IgD-negative memory B cell (primary cell): ENCODE results near the gene VWA5B1. TPM values are rescaled to one million over a fixed set of nuclear protein-coding genes. Genes with fewer than 3 reads are reported as not detected.

Source experiments
- H3K27ac Mint-ChIP-seq, 3 donors: one replicate each; pipeline ENCODE4 v1.8.0; 2020 to 2022; ENCODE audit warnings: mild to moderate bottlenecking in 3 of 3, mixed read lengths in 3 of 3, moderate library complexity in 1 of 3
- H3K27me3 Mint-ChIP-seq: one replicate; pipeline ENCODE4 v1.8.0; 2021; ENCODE audit warnings: mixed read lengths
- H3K36me3 Mint-ChIP-seq: one replicate; pipeline ENCODE4 v1.8.0; 2020; ENCODE audit warnings: mild to moderate bottlenecking, mixed read lengths
- H3K4me1 Mint-ChIP-seq, 3 donors: one replicate each; pipeline ENCODE4 v1.8.0; 2020 to 2022; ENCODE audit warnings: mixed read lengths in 3 of 3, mild to moderate bottlenecking in 1 of 3
- H3K4me3 Mint-ChIP-seq, 4 donors: one replicate each; pipeline ENCODE4 v1.8.0; 2020 to 2022; ENCODE audit warnings: mild to moderate bottlenecking in 4 of 4, mixed read lengths in 4 of 4, moderate library complexity in 3 of 4
- H3K9me3 Mint-ChIP-seq, 3 donors: one replicate each; pipeline ENCODE4 v1.8.0; 2020 to 2021; ENCODE audit warnings: mixed read lengths in 3 of 3, mild to moderate bottlenecking in 1 of 3
- polyA plus RNA-seq: library from polyadenylated mRNA; unstranded; fragments of 300-500 nt; fragmentation: Illumina TruSeq; gene quantifications from one replicate; pipeline ENCODE4 v1.2.3, GENCODE V29; 2021

Gene VWA5B1
- polyA plus RNA-seq, 1 donor from 2014 or later = not detected

DNA sequence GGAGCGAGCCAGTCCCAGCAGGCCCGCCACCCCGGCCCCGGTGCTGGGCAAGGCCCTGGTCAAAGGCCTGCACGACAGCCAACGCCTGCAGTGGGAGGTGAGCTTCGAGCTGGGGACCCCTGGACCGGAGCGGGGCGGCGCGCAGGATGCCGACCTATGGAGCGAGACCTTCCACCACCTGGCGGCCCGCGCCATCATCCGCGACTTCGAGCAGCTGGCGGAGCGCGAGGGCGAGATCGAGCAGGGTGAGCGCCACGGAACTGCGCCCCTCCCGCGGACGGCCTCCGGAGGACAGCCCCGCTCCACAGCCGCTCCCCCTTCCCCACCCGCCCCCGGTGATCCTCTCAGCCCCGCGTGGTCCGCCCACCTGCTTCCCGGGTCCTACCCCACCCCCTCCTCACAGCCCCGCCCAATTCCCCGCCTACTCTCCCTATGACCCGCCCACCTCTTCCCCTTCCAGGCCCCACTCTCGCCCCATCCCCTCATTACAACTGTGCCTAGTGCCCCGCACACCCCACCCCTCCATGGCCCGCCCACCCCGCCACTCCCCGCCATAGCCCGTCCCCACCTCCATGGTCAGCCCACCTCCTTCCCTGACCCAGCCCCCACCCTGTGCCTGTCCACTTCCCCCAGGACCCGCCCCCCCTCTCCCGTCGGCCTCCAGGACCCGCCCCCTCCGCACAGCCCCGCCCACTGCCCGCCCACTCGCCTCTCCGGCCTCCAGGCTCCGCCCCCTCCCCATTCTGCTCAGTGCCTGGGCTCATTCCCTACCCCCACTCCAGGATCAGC is 52.7 kb downstream of the VWA5B1 start:
- H3K27me3 Mint-ChIP-seq = peaks cover 12% of the 10 kb centered on the region
- peak overlapping the region in 1 of 3 donors; percentile 17 for H3K27ac Mint-ChIP-seq

DNA sequence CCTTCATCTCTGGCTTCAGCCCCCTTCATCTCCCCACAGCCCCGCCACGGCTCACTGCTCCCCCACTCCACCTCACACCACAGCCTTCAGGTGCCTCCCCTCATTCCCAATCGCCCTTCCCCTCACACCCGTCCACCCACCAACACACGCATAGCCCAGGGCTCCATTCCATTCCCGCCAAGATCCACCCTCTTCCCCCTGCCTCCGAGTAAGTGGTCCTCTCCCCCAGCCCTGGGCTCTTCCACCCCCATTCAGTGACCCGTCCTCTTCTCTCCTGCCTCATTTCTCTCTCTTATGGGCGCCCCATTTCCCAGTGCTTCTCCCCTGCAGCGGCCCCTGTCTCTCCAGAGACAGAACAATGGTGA is 53.2 kb downstream of the VWA5B1 start:
- H3K27ac Mint-ChIP-seq = peak overlapping the region in 1 of 3 donors; percentile 17
- H3K9me3 Mint-ChIP-seq = peaks cover 0 to 8% (median 3%) of the 10 kb centered on the region in 3 donors
- peaks cover 2% of the 10 kb centered on the region for H3K36me3 Mint-ChIP-seq
- peaks cover 0 to 3% (median 2%) of the 10 kb centered on the region in 3 donors for H3K4me1 Mint-ChIP-seq
- H3K4me3 Mint-ChIP-seq = peak overlapping the region in 3 of 4 donors; percentile 40 to 87 (median 78)
- peaks cover 15% of the 10 kb centered on the region for H3K27me3 Mint-ChIP-seq

More for the DNA sequence above, 52.7 kb downstream of the VWA5B1 start:
- Mint-ChIP-seq H3K4me3 (peak overlapping the region in 1 of 4 donors; percentile 78), H3K4me1 (peaks cover 0 to 3% (median 2%) of the 10 kb centered on the region in 3 donors), H3K9me3 (peaks cover 0 to 8% (median 3%) of the 10 kb centered on the region in 3 donors), H3K36me3 (peaks cover 2% of the 10 kb centered on the region)

GRCh38 chr1:20344738-20345137 is 54.1 kb downstream of the VWA5B1 start:
- Mint-ChIP-seq H3K9me3 (peaks cover 0 to 8% (median 3%) of the 10 kb centered on the region in 3 donors), H3K4me1 (peaks cover 0 to 3% (median 2%) of the 10 kb centered on the region in 3 donors), H3K27me3 (peaks cover 15% of the 10 kb centered on the region), H3K27ac (no peak overlapping the region), H3K4me3 (peak overlapping the region in 1 of 4 donors; percentile 15), H3K36me3 (peaks cover 2% of the 10 kb centered on the region)

- Mint-ChIP-seq H3K27ac (no peak overlapping the region), H3K36me3 (peaks cover 2% of the 10 kb centered on the region), H3K27me3 (peaks cover 15% of the 10 kb centered on the region), H3K9me3 (peaks cover 0 to 8% (median 3%) of the 10 kb centered on the region in 3 donors), H3K4me3 (no peak overlapping the region), H3K4me1 (peaks cover 0 to 3% (median 2%) of the 10 kb centered on the region in 3 donors)
Observed at GRCh38 chr1:20345419-20345818, 54.7 kb downstream of the VWA5B1 start.

- Mint-ChIP-seq H3K4me3 (no peak overlapping the region), H3K27ac (no peak overlapping the region), H3K9me3 (peaks cover 0 to 8% (median 3%) of the 10 kb centered on the region in 3 donors), H3K36me3 (peaks cover 2% of the 10 kb centered on the region), H3K27me3 (peaks cover 15% of the 10 kb centered on the region), H3K4me1 (peaks cover 0 to 3% (median 2%) of the 10 kb centered on the region in 3 donors)
Observed at GRCh38 chr1:20346433-20346832, 55.8 kb downstream of the VWA5B1 start.

DNA sequence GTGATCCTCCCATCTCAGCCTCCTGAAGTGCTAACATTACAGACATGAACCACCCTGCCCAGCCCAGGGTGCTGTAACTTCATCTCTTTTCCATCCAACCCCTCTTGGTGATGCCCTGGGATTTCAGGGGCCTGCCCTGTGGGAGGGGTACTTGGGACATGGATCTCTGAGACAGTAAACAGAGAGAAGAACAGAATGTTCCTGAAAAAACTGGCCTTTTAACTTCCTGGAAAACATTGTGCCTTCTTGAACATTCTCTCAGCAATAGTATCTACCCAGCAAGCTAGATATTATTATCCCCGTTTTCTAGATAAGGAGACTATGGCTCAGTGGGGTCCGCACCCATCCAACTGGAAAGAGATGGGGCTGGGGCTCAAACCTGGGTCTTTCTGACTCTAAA is 57.0 kb downstream of the VWA5B1 start:
- H3K4me1 Mint-ChIP-seq = peaks cover 0 to 3% (median 2%) of the 10 kb centered on the region in 3 donors
- peaks cover 2% of the 10 kb centered on the region for H3K36me3 Mint-ChIP-seq
- peaks cover 0 to 8% (median 3%) of the 10 kb centered on the region in 3 donors for H3K9me3 Mint-ChIP-seq
- H3K27ac Mint-ChIP-seq = no peak overlapping the region
- H3K27me3 Mint-ChIP-seq = peaks cover 16% of the 10 kb centered on the region
- H3K4me3 Mint-ChIP-seq = no peak overlapping the region

DNA sequence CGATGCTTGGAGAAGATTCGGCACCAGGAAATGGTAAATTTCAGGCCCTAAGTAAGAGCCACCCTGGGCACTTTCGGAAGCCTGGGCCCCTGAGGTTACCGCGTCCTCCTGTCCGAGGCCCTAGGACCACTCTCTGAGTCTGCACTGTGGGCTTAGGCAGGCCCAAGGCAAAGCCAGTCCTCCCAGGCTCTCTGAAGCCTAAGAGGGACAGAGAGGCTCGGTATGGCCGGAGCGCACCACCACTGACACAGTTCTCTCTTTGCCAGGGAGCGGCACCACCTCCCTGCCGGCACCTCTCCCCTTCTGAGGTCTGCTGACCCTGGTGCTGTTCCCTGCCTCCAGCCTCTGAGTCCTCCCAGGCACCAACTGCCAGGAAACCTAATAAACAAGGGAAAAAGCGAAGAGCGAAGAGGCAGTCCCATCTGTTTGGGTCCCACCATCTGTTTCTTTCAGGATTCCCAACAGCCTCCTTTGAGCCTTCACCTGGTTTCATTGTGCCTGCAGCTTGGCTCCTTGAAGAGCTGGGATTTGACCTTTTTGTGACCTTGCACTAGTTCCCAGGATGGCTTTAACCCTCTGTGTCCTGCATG is 57.7 kb downstream of the VWA5B1 start:
- peaks cover 2% of the 10 kb centered on the region for H3K36me3 Mint-ChIP-seq

GRCh38 chr1:20349561-20349960 is 58.9 kb downstream of the VWA5B1 start:
- H3K36me3 Mint-ChIP-seq = no peaks in the 10 kb centered on the region
- H3K4me1 Mint-ChIP-seq = no peaks in the 10 kb centered on the region
- H3K9me3 Mint-ChIP-seq = peaks cover 0 to 8% (median 3%) of the 10 kb centered on the region in 3 donors
- H3K27me3 Mint-ChIP-seq = peaks cover 17% of the 10 kb centered on the region
- H3K4me3 Mint-ChIP-seq = peak overlapping the region in 1 of 4 donors; percentile 12
- H3K27ac Mint-ChIP-seq = peak overlapping the region in 1 of 3 donors; percentile 85

More for the DNA sequence above, 57.7 kb downstream of the VWA5B1 start:
- no peak overlapping the region for H3K4me3 Mint-ChIP-seq
- H3K9me3 Mint-ChIP-seq = peaks cover 0 to 8% (median 3%) of the 10 kb centered on the region in 3 donors
- no peak overlapping the region for H3K27ac Mint-ChIP-seq
- peaks cover 20% of the 10 kb centered on the region for H3K27me3 Mint-ChIP-seq
- peaks cover 0 to 3% (median 2%) of the 10 kb centered on the region in 3 donors for H3K4me1 Mint-ChIP-seq

- Mint-ChIP-seq H3K9me3 (peaks cover 0 to 8% (median 1%) of the 10 kb centered on the region in 3 donors), H3K36me3 (no peaks in the 10 kb centered on the region), H3K27ac (no peak overlapping the region)
Observed at GRCh38 chr1:20349971-20350370, 59.3 kb downstream of the VWA5B1 start.

GRCh38 chr1:20350421-20350820 is 59.7 kb downstream of the VWA5B1 start:
- H3K9me3 Mint-ChIP-seq = peaks cover 0 to 8% (median 1%) of the 10 kb centered on the region in 3 donors
- H3K36me3 Mint-ChIP-seq = no peaks in the 10 kb centered on the region
- no peak overlapping the region for H3K27ac Mint-ChIP-seq
- H3K4me1 Mint-ChIP-seq = no peaks in the 10 kb centered on the region
- H3K4me3 Mint-ChIP-seq = no peak overlapping the region
- H3K27me3 Mint-ChIP-seq = peaks cover 15% of the 10 kb centered on the region

More at GRCh38 chr1:20349971-20350370, 59.3 kb downstream of the VWA5B1 start:
- Mint-ChIP-seq H3K27me3 (peaks cover 15% of the 10 kb centered on the region), H3K4me3 (no peak overlapping the region), H3K4me1 (no peaks in the 10 kb centered on the region)

DNA sequence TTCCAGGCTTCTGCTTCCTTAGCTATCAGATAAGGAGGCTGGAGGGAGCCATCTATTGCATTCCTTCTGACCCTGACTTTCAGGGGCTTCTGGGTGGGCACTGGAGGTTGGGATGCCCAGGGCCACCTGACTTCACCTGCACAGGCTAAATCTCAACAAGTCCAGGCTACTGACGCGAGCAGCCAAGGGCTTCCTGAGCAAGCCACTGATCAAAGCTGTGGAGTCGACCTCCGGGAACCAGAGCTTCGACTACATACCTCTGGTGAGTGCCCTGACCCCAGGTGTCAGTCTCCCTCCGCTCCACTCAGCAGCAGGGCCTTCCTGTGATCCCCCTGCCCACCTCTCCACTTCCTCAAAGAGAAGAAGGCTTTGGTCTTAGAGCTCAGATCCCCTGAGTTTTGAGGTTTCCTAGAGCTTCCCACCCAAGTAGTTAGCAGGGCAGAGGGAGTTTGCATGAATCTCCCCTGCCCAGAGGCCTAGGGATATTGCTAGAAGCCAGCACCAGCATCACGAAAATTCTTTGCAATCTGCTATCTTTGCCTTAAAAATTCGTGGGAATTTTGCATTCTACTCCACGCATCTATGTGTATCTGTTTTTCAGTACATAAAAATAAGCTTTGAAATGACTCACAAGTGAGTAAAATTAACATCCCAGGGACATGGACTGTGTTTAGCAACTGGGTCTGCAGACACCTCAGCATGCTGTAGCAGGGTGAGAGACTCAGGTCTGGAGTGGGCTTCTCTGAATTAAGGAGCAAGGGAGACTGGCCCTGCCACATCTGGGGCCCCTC is 61.4 kb downstream of the VWA5B1 start:
- H3K9me3 Mint-ChIP-seq = peaks cover 0 to 2% (median 0%) of the 10 kb centered on the region in 3 donors
- H3K4me3 Mint-ChIP-seq = no peak overlapping the region
- no peaks in the 10 kb centered on the region for H3K36me3 Mint-ChIP-seq
- no peaks in the 10 kb centered on the region for H3K4me1 Mint-ChIP-seq
- peaks cover 12% of the 10 kb centered on the region for H3K27me3 Mint-ChIP-seq
- no peak overlapping the region for H3K27ac Mint-ChIP-seq

DNA sequence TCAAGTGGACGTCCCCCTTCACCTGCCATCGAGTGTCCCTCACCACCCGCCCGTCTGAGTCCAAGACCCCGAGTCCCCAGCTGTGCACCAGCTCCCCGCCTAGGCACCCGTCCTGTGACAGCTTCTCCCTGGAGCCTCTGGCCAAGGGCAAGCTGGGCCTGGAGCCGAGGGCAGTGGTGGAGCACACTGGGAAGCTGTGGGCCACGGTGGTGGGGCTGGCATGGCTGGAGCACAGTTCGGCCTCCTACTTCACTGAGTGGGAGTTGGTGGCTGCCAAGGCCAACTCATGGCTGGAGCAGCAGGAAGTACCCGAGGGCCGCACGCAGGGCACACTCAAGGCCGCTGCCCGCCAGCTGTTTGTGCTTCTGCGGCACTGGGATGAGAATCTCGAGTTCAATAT is 63.2 kb downstream of the VWA5B1 start:
- H3K27me3 Mint-ChIP-seq = peaks cover 16% of the 10 kb centered on the region
- H3K9me3 Mint-ChIP-seq = peaks cover 0 to 2% (median 0%) of the 10 kb centered on the region in 3 donors
- no peak overlapping the region for H3K4me3 Mint-ChIP-seq
- H3K27ac Mint-ChIP-seq = no peak overlapping the region
- no peaks in the 10 kb centered on the region for H3K36me3 Mint-ChIP-seq
- H3K4me1 Mint-ChIP-seq = no peaks in the 10 kb centered on the region

DNA sequence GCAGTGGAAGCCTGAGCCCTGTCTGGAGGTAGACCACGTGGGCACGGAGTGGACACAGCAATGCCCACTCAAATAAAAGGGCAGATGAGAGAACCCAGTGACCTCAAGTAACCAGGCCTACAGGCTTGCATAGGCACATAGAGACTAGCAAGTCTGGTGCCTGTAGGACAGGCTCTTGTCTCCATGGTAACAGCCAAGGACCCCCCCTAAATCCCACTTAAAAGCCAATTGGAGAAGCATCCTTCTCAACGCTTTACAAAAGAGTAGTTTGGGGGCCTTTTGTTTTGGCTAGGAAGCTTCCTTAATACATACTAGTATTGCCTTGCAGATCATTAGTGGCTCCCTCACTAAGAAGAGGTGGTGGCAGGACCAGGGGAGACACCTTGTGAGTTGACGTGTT is 63.9 kb downstream of the VWA5B1 start:
- Mint-ChIP-seq H3K36me3 (no peaks in the 10 kb centered on the region), H3K27me3 (peaks cover 16% of the 10 kb centered on the region), H3K9me3 (peaks cover 0 to 2% (median 0%) of the 10 kb centered on the region in 3 donors), H3K4me3 (no peak overlapping the region), H3K27ac (no peak overlapping the region), H3K4me1 (peaks cover 2 to 8% (median 5%) of the 10 kb centered on the region in 3 donors)

- Mint-ChIP-seq H3K36me3 (no peaks in the 10 kb centered on the region), H3K9me3 (peaks cover 0 to 2% (median 0%) of the 10 kb centered on the region in 3 donors), H3K27ac (no peak overlapping the region), H3K27me3 (peaks cover 19% of the 10 kb centered on the region), H3K4me1 (peaks cover 4 to 9% (median 9%) of the 10 kb centered on the region in 3 donors), H3K4me3 (no peak overlapping the region)
Observed at GRCh38 chr1:20355101-20355827, 64.6 kb downstream of the VWA5B1 start.
